ENCODE data around the gene HOXD3. TPM values are rescaled to one million over a fixed set of nuclear protein-coding genes. Genes with fewer than 3 reads are reported as not detected.

HOXD3 gene
- total and polyA plus RNA-seq, 4 experiments from 2014 or later, result not detected

DNA sequence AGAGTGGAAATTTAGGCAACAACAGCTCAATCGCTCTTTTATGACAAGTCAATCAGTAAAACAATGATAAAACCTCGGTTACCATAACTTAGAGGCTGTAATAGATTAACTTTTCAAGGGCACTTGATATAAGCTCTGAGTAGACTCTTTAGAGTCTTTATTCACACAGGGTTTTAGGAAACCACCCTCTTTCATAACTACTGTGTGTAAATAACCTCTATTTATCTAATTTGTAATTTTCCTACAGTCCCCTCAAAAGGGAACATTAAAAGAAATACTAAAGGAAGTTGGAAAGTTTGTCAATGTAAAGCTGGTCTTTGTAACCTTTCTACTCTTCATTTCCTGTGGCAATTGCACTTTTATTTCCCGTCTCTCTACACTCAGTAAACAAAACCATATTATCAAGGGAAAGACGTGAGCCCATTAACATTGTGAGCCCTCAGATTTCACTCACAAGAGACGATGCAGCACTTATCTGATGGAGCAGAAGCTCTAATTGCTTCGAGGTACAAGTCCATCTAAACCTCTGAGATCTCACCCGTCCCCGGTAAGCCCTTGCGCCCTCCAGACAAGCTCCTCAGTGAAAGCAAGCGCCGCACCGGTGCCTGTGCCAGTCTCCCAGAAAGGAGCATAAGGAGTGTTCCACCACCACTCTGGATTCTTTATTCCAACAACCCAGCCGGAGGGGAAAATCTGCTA lies 30.2 kb downstream of the HOXD3 start:
- ChIA-PET POLR2A (ENCODE audit: partially characterized antibody) (no interaction called here), CTCF (ENCODE audit: partially characterized antibody) (no interaction called here)
- peaks cover 23% of the 10 kb centered on the region for H3K27me3 ChIP-seq (ENCODE audit: insufficient read depth, low read length)
- Mint-ChIP-seq H3K36me3 (peaks cover 0 to 4% of the 10 kb centered on the region in 2 donors), H3K4me3 (peak overlapping the region; percentile 85 to 95 (median 90)), H3K27me3 (peaks cover 63 to 67% of the 10 kb centered on the region in 2 donors), H3K27ac (no peak overlapping the region), H3K9me3 (peaks cover 0 to 3% (median under 1%) of the 10 kb centered on the region in 8 donors), H3K4me1 (peaks cover 12 to 28% (median 21%) of the 10 kb centered on the region in 4 donors)
- H3K27ac ChIP-seq (ENCODE audit: low read depth, low read length), result no peak overlapping the region
- no peaks in the 10 kb centered on the region for H3K9me3 ChIP-seq (ENCODE audit: control insufficient read depth in 1 of 2, low read length in 2 of 2)
- H3K4me3 ChIP-seq (ENCODE audit: low read length in 2 of 2), result peak overlapping the region in 1 of 2 donors; percentile 36
- no peaks in the 10 kb centered on the region for H3K36me3 ChIP-seq (ENCODE audit: insufficient read depth, low read length)
- no peak for DNase-seq
- peaks cover 20% of the 10 kb centered on the region for H3K4me1 ChIP-seq (ENCODE audit: insufficient read depth, low read length)
- intact Hi-C loops (cut with micrococcal nuclease), result no loop called here

GRCh38 chr2:176187899-176188773 lies 31.0 kb downstream of the HOXD3 start, which contains the start of gene HOXD1:
Gene HOXD1, plus strand, starts transcription at chr2:176188668. Its CDS starts 134 bp downstream, at chr2:176188802.
- CTCF ChIA-PET (ENCODE audit: partially characterized antibody), result no interaction called here
- peaks cover 12 to 28% (median 21%) of the 10 kb centered on the region in 4 donors for H3K4me1 Mint-ChIP-seq
- POLR2A ChIA-PET (ENCODE audit: partially characterized antibody), result no interaction called here
- no peaks in the 10 kb centered on the region for H3K9me3 ChIP-seq (ENCODE audit: control insufficient read depth in 1 of 2, low read length in 2 of 2)
- H3K9me3 Mint-ChIP-seq, result peaks cover 0 to 3% (median 0%) of the 10 kb centered on the region in 8 donors
- no peak within 1 kb of the TSS for H3K27ac ChIP-seq (ENCODE audit: low read depth, low read length)
- no peak for DNase-seq
- peaks cover 0 to 4% of the 10 kb centered on the region in 2 donors for H3K36me3 Mint-ChIP-seq
- H3K4me1 ChIP-seq (ENCODE audit: insufficient read depth, low read length), result peaks cover 20% of the 10 kb centered on the region
- peaks cover 29% of the 10 kb centered on the region for H3K27me3 ChIP-seq (ENCODE audit: insufficient read depth, low read length)
- H3K27ac Mint-ChIP-seq, result peak within 1 kb of the TSS in 3 of 7 donors; percentile 32 to 51 (median 36)
- intact Hi-C loops (cut with micrococcal nuclease), result no loop called here
- H3K36me3 ChIP-seq (ENCODE audit: insufficient read depth, low read length), result no peaks in the 10 kb centered on the region
- H3K4me3 Mint-ChIP-seq, result peak within 1 kb of the TSS; percentile 85 to 95 (median 90)
- peaks cover 62 to 67% of the 10 kb centered on the region in 2 donors for H3K27me3 Mint-ChIP-seq
- peak within 1 kb of the TSS in 1 of 2 donors; percentile 36 for H3K4me3 ChIP-seq (ENCODE audit: low read length in 2 of 2)

- intact Hi-C loops (cut with micrococcal nuclease), result no loop called here
- Histone ChIP-seq H3K9me3 (ENCODE audit: control insufficient read depth in 1 of 2, low read length in 2 of 2) (no peaks in the 10 kb centered on the region), H3K4me3 (ENCODE audit: low read length in 2 of 2) (peak overlapping the region in 1 of 2 donors; percentile 36), H3K4me1 (ENCODE audit: insufficient read depth, low read length) (peaks cover 20% of the 10 kb centered on the region), H3K36me3 (ENCODE audit: insufficient read depth, low read length) (no peaks in the 10 kb centered on the region), H3K27me3 (ENCODE audit: insufficient read depth, low read length) (peaks cover 29% of the 10 kb centered on the region), H3K27ac (ENCODE audit: low read depth, low read length) (no peak overlapping the region)
- peaks cover 12 to 28% (median 21%) of the 10 kb centered on the region in 4 donors for H3K4me1 Mint-ChIP-seq
- POLR2A ChIA-PET (ENCODE audit: partially characterized antibody), result no interaction called here
- H3K27ac Mint-ChIP-seq, result peak overlapping the region in 1 of 7 donors; percentile 51
- H3K4me3 Mint-ChIP-seq, result peak overlapping the region; percentile 59 to 79 (median 70)
- CTCF ChIA-PET (ENCODE audit: partially characterized antibody), result no interaction called here
- DNase-seq, result no peak
- peaks cover 0 to 3% (median under 1%) of the 10 kb centered on the region in 8 donors for H3K9me3 Mint-ChIP-seq
- H3K36me3 Mint-ChIP-seq, result peaks cover 0 to 4% of the 10 kb centered on the region in 2 donors
- peaks cover 61 to 68% of the 10 kb centered on the region in 2 donors for H3K27me3 Mint-ChIP-seq
Measured at GRCh38 chr2:176188774-176189680, 31.9 kb downstream of the HOXD3 start.

GRCh38 chr2:176189681-176190641 lies 32.9 kb downstream of the HOXD3 start:
- peaks cover 0 to 3% (median under 1%) of the 10 kb centered on the region in 8 donors for H3K9me3 Mint-ChIP-seq
- peaks cover 0 to 4% of the 10 kb centered on the region in 2 donors for H3K36me3 Mint-ChIP-seq
- peak overlapping the region; percentile 43 to 79 (median 66) for H3K4me3 Mint-ChIP-seq
- peaks cover 12 to 28% (median 21%) of the 10 kb centered on the region in 4 donors for H3K4me1 Mint-ChIP-seq
- peak overlapping the region in 2 of 7 donors; percentile 41 to 51 for H3K27ac Mint-ChIP-seq
- peaks cover 61 to 67% of the 10 kb centered on the region in 2 donors for H3K27me3 Mint-ChIP-seq
- ChIA-PET POLR2A (ENCODE audit: partially characterized antibody) (no interaction called here), CTCF (ENCODE audit: partially characterized antibody) (no interaction called here)
- H3K27ac ChIP-seq (ENCODE audit: low read depth, low read length), result no peak overlapping the region
- no peak overlapping the region for H3K4me3 ChIP-seq (ENCODE audit: low read length in 2 of 2)
- no peaks in the 10 kb centered on the region for H3K9me3 ChIP-seq (ENCODE audit: control insufficient read depth in 1 of 2, low read length in 2 of 2)
- no peaks in the 10 kb centered on the region for H3K36me3 ChIP-seq (ENCODE audit: insufficient read depth, low read length)
- no peak for DNase-seq
- peaks cover 20% of the 10 kb centered on the region for H3K4me1 ChIP-seq (ENCODE audit: insufficient read depth, low read length)
- H3K27me3 ChIP-seq (ENCODE audit: insufficient read depth, low read length), result peaks cover 29% of the 10 kb centered on the region
- intact Hi-C loops (cut with micrococcal nuclease), result no loop called here

GRCh38 chr2:176192351-176192750 lies 35.2 kb downstream of the HOXD3 start:
- Histone ChIP-seq H3K9me3 (ENCODE audit: control insufficient read depth in 1 of 2, low read length in 2 of 2) (no peaks in the 10 kb centered on the region), H3K4me1 (ENCODE audit: insufficient read depth, low read length) (peaks cover 17% of the 10 kb centered on the region), H3K4me3 (ENCODE audit: low read length in 2 of 2) (no peak overlapping the region), H3K36me3 (ENCODE audit: insufficient read depth, low read length) (no peaks in the 10 kb centered on the region), H3K27me3 (ENCODE audit: insufficient read depth, low read length) (peaks cover 22% of the 10 kb centered on the region), H3K27ac (ENCODE audit: low read depth, low read length) (no peak overlapping the region)
- no peak for DNase-seq
- H3K4me1 Mint-ChIP-seq, result peaks cover 11 to 22% (median 18%) of the 10 kb centered on the region in 4 donors
- intact Hi-C loops (cut with micrococcal nuclease), result no loop called here
- no peak overlapping the region for H3K4me3 Mint-ChIP-seq
- H3K36me3 Mint-ChIP-seq, result no peaks in the 10 kb centered on the region
- no peak overlapping the region for H3K27ac Mint-ChIP-seq
- POLR2A ChIA-PET (ENCODE audit: partially characterized antibody), result no interaction called here
- H3K27me3 Mint-ChIP-seq, result peaks cover 58 to 64% of the 10 kb centered on the region in 2 donors
- CTCF ChIA-PET (ENCODE audit: partially characterized antibody), result interaction anchor here (1.1 to 1.2 kb wide), 2 partner anchors 11 to 263 kb away, joined by 3 read pairs; no protein-coding TSS in a partner anchor
- peaks cover 0 to 11% (median under 1%) of the 10 kb centered on the region in 8 donors for H3K9me3 Mint-ChIP-seq

DNA sequence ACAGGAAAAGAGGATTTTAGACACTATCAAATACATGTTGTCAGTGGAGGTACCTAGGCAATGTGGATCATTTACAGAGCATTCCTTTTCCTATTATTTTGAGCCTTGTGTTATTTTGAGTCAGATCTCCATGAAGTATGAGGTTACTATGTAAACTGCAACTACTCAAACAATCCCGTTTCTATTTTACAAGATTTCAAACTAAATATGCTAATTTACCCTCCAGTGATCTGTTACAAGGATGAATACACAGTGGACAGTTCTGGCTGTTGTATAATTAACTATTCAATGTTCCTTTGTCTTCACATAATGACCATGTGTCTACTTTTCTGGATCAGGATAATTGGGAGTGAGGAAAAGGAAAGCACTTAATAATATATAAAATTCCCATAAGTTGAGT lies 35.9 kb downstream of the HOXD3 start:
- H3K4me3 ChIP-seq (ENCODE audit: low read length in 2 of 2), result no peak overlapping the region
- peaks cover 57% of the 10 kb centered on the region in 2 donors for H3K27me3 Mint-ChIP-seq
- intact Hi-C loops (cut with micrococcal nuclease), result no loop called here
- no peak overlapping the region for H3K4me3 Mint-ChIP-seq
- POLR2A ChIA-PET (ENCODE audit: partially characterized antibody), result no interaction called here
- no peak overlapping the region for H3K27ac Mint-ChIP-seq
- H3K4me1 Mint-ChIP-seq, result peaks cover 6 to 15% (median 11%) of the 10 kb centered on the region in 4 donors
- no peak overlapping the region for H3K27ac ChIP-seq (ENCODE audit: low read depth, low read length)
- CTCF ChIA-PET (ENCODE audit: partially characterized antibody), result interaction anchor here (1.1 kb wide), 1 partner anchor 262 kb away, joined by 3 read pairs; no protein-coding TSS in a partner anchor
- H3K36me3 Mint-ChIP-seq, result no peaks in the 10 kb centered on the region
- no peak for DNase-seq
- H3K36me3 ChIP-seq (ENCODE audit: insufficient read depth, low read length), result no peaks in the 10 kb centered on the region
- peaks cover 10% of the 10 kb centered on the region for H3K4me1 ChIP-seq (ENCODE audit: insufficient read depth, low read length)
- no peaks in the 10 kb centered on the region for H3K9me3 ChIP-seq (ENCODE audit: control insufficient read depth in 1 of 2, low read length in 2 of 2)
- H3K9me3 Mint-ChIP-seq, result peaks cover 0 to 11% (median under 1%) of the 10 kb centered on the region in 8 donors
- H3K27me3 ChIP-seq (ENCODE audit: insufficient read depth, low read length), result peaks cover 22% of the 10 kb centered on the region

Data from CD4-positive, alpha-beta memory T cell (primary cell).